ENCODE results near the gene ZNF20. TPM values are rescaled to one million over a fixed set of nuclear protein-coding genes. Genes with fewer than 3 reads are reported as not detected.

Gene ZNF20
- total RNA-seq, 1 experiment from 2014 or later, result 4.9 TPM

GRCh38 chr19:12162513-12162881 lies 22.3 kb upstream of the ZNF20 start:
- Histone ChIP-seq H3K4me3 (ENCODE audit: low read depth, low read length, poor library complexity, severe bottlenecking) (peak overlapping the region; percentile 79), H3K9me3 (ENCODE audit: low read depth, low read length, poor library complexity, severe bottlenecking) (no peaks in the 10 kb centered on the region), H3K27ac (ENCODE audit: low read depth, low read length, poor library complexity, severe bottlenecking) (no peak overlapping the region), H3K36me3 (ENCODE audit: insufficient read depth, low read length, poor library complexity, severe bottlenecking) (no peaks in the 10 kb centered on the region), H3K4me1 (ENCODE audit: insufficient read depth, low read length, poor library complexity, severe bottlenecking) (no peaks in the 10 kb centered on the region), H3K27me3 (replicated peaks; ENCODE audit: insufficient read depth, low read depth, low read length, poor library complexity) (no peaks in the 10 kb centered on the region)
- ChIA-PET POLR2A (ENCODE audit: low non-redundant PET) (interaction anchor here (0.6 kb wide), 1 partner anchor 111 kb away, joined by 14 read pairs; no protein-coding TSS in a partner anchor), CTCF (interaction anchor here (1.0 kb wide), 1 partner anchor 71 kb away, joined by 3 read pairs; no protein-coding TSS in a partner anchor)
- DNase-seq (ENCODE audit: low spot score), result no peak
- intact Hi-C loops (cut with micrococcal nuclease; ENCODE audit: unreplicated experiment), result no loop called here
- no TSS peak for BruUV-seq (replicated peaks)
- TF ChIP-seq CTCF (conservative IDR thresholded peaks at IDR 0.05; ENCODE audit: low read depth, low read length), result no peak
- no peak for TF ChIP-seq EZH2 (IDR thresholded peaks at IDR 0.05; ENCODE audit: borderline replicate concordance, low read depth, low read length, poor library complexity, severe bottlenecking)

- ChIA-PET POLR2A (ENCODE audit: low non-redundant PET) (no interaction called here), CTCF (no interaction called here)
- intact Hi-C loops (cut with micrococcal nuclease; ENCODE audit: unreplicated experiment), result no loop called here
- Histone ChIP-seq H3K4me1 (ENCODE audit: insufficient read depth, low read length, poor library complexity, severe bottlenecking) (no peaks in the 10 kb centered on the region), H3K27me3 (replicated peaks; ENCODE audit: insufficient read depth, low read depth, low read length, poor library complexity) (no peaks in the 10 kb centered on the region), H3K4me3 (ENCODE audit: low read depth, low read length, poor library complexity, severe bottlenecking) (no peak overlapping the region), H3K27ac (ENCODE audit: low read depth, low read length, poor library complexity, severe bottlenecking) (no peak overlapping the region), H3K36me3 (ENCODE audit: insufficient read depth, low read length, poor library complexity, severe bottlenecking) (no peaks in the 10 kb centered on the region), H3K9me3 (ENCODE audit: low read depth, low read length, poor library complexity, severe bottlenecking) (no peaks in the 10 kb centered on the region)
- BruUV-seq (replicated peaks), result no TSS peak
- DNase-seq (ENCODE audit: low spot score), result no peak
- TF ChIP-seq EZH2 (IDR thresholded peaks at IDR 0.05; ENCODE audit: borderline replicate concordance, low read depth, low read length, poor library complexity, severe bottlenecking), result no peak
- no peak for TF ChIP-seq CTCF (conservative IDR thresholded peaks at IDR 0.05; ENCODE audit: low read depth, low read length)
These were observed 19.7 kb upstream of the ZNF20 start for GRCh38 chr19:12159773-12160414.

GRCh38 chr19:12156223-12157058 lies 16.3 kb upstream of the ZNF20 start, which contains the start of gene ZNF625:
Gene ZNF625 (minus strand): TSS chr19:12156734. CDS start chr19:12156558, 176 bp downstream.
- no peaks in the 10 kb centered on the region for H3K4me1 ChIP-seq (ENCODE audit: insufficient read depth, low read length, poor library complexity, severe bottlenecking)
- POLR2A ChIA-PET (ENCODE audit: low non-redundant PET), result no interaction called here
- H3K9me3 ChIP-seq (ENCODE audit: low read depth, low read length, poor library complexity, severe bottlenecking), result no peaks in the 10 kb centered on the region
- no peaks in the 10 kb centered on the region for H3K27me3 ChIP-seq (replicated peaks; ENCODE audit: insufficient read depth, low read depth, low read length, poor library complexity)
- TF ChIP-seq CTCF (conservative IDR thresholded peaks at IDR 0.05; ENCODE audit: low read depth, low read length), result no peak
- no peak for TF ChIP-seq EZH2 (IDR thresholded peaks at IDR 0.05; ENCODE audit: borderline replicate concordance, low read depth, low read length, poor library complexity, severe bottlenecking)
- peaks cover 5% of the 10 kb centered on the region for H3K36me3 ChIP-seq (ENCODE audit: insufficient read depth, low read length, poor library complexity, severe bottlenecking)
- CTCF ChIA-PET, result no interaction called here
- peak within 1 kb of the TSS; percentile 86 for H3K4me3 ChIP-seq (ENCODE audit: low read depth, low read length, poor library complexity, severe bottlenecking)
- intact Hi-C loops (cut with micrococcal nuclease; ENCODE audit: unreplicated experiment), result no loop called here
- DNase-seq (ENCODE audit: low spot score), result peak; percentile 87
- no TSS peak for BruUV-seq (replicated peaks)
- H3K27ac ChIP-seq (ENCODE audit: low read depth, low read length, poor library complexity, severe bottlenecking), result peak within 1 kb of the TSS; percentile 81

All from A673 (cell line).